GM21723 (cell line): Measurements from ENCODE around the gene BEGAIN.

ENCODE experiments used
- ATAC-seq: cut with Tn5 transposase; IDR thresholded peaks from one replicate; pipeline ENCODE4 v1.9.1; 2021; ENCODE audit warnings: mild to moderate bottlenecking, moderate library complexity; ENCODE audit not compliant: unreplicated experiment

The BEGAIN gene

DNA sequence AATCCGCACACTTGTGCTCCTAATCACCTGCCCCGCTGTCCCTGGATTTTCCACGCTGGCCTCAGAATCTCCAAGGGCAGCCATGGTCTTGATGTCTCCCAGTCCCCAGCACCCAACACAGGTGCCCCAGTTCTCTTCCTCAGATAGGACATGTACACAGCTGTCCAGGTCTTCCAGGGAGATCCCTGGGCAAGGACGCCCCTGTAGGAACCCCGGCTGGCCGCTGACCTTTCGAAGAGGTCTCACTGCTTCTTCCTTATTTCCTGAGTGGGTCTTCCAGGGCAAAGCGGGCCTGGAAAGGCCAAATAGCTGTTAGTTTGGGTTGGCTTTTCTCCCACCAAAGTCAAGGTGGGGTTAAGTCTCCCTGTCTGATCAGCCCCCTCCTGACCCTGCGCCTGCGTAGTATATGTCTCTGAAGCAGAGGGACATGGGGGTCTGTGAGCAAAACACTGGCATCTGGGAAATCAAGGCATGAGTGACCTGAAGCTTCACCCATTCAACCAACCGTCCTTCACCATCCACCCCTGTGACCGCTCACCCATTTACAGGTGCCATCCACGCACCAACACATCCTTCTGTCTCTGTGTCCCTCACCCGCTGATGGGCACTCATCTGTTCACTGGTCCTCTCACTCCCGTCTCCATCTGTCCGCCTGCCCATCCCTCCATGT is 4.6 kb downstream of the BEGAIN start:
- no peak for ATAC-seq

DNA sequence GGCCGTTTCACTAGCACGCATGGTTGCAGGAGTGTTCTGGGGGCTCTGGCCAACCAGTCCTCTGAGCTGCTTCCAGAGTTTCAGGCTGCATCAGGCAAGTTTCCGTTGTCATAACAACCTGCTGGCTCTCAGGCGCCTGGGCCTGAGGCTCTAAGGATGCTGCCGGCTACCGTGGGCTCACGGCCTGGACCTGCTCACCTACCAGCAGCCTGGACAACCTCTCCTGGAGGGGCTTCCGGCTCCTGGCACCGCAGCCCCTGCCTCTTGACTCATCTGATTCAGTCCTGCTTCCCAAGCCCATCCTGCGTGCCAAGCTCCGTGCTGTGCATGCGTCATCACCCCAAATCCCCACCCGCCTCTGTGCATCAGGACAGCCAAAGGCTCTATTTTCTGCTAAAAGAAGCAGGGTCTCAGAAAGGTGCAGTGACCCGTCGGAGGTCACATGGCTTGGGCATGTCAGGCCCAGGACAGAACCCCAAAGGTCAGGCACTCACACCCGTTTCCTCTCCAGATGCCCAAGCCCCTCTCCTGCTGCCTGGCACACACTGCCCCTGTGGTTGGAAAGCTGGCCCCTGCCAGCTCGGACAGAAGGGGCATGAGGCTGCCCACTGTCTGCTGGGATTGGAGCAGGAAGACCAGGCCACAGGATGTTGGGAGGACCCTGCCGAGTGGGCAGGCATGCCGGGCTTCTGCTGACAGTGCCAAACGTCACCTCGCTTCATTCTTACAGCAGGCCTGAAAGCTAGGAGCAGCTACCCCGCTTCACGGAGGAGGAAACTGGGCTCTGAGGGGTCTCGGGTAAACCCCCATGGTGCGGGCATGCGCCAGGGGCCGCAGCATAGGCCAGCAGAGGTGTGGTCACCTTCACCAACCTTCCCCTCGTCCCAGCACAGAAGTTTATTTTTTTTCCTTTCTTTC is 5.7 kb downstream of the BEGAIN start:
- no peak for ATAC-seq

DNA sequence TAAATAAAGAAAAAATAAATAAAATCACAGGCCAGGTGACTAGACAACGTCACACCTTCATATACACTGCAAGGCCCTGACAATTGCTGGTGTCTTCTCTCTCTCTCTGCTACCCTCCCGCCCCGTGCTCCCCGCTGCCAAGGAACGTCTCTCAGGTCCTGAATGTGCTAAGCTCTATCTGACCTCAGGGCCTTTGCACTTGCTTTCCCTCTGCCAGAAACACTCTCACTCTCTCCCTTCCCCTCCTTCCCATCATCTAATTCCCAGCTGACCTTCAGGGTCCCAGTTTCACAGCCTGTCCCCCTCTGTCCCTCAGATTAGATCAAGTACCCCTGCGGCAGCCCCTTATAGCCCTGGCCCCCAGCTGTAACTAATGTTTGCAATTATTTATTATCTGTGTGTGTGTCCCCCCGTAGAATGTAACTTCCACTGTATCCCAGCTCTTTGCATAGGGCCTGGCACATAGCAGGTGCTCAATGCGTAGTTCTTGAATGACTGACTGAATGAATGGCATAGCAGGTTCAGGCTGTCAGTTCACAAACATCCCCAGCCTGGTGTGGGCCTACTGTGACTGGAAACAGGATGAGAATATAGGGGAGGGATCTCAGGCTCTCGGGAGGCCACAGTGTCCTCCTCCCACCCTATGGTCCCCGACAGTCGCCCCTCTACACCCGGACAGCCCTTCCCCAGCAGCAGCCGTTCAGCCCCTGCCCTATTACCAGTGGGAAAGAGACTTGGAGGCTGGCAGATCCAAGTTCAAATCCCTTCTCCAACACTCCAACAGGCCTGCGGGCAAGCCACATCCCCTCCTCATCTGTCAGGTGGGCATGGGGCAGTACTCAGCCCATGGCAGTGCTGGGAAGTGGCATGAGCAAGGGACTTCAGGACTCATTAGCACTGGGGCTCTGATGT is 6.6 kb downstream of the BEGAIN start:
- no peak for ATAC-seq

DNA sequence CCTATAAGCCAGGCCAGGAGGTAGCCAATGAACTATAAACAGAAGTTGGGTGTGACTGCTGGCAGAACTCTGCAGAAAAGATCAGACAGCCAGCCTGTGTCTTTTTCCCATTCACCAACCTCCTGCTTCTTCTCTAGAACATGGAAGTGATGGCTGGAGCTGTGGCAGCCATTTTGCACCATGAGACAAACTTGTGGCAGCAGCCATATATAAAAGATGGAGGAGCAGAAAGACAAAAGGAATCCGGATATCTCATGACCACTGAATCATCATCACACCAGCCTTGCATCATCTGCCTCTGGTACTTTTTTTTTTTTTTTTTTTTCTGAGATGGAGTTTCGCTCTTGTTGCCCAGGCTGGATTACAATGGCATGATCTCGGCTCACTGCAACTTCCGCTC is 8.7 kb downstream of the BEGAIN start:
- no peak for ATAC-seq

DNA sequence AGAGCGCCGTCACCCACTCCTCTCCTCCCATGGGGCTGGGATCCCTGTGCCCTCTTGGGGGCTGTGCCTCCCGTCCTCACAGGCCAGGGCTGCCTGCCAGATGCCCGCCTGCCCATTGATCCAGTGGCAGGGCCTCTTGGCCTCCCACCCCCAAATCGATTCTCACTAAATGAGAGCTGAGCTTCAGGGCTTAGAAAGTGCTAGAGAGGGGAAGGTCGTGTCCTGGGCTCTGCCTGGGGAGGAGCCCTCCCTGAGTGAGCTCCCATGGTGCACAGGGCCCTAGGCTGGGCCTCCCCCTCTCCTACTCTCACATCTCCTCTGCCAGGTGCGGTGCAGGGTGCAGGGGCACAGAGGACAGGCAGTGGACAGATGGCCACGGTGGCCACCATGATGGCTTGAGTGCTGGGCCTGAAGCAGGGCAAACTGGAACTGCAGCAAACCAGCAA is 9.2 kb downstream of the BEGAIN start:
- ATAC-seq, result no peak

DNA sequence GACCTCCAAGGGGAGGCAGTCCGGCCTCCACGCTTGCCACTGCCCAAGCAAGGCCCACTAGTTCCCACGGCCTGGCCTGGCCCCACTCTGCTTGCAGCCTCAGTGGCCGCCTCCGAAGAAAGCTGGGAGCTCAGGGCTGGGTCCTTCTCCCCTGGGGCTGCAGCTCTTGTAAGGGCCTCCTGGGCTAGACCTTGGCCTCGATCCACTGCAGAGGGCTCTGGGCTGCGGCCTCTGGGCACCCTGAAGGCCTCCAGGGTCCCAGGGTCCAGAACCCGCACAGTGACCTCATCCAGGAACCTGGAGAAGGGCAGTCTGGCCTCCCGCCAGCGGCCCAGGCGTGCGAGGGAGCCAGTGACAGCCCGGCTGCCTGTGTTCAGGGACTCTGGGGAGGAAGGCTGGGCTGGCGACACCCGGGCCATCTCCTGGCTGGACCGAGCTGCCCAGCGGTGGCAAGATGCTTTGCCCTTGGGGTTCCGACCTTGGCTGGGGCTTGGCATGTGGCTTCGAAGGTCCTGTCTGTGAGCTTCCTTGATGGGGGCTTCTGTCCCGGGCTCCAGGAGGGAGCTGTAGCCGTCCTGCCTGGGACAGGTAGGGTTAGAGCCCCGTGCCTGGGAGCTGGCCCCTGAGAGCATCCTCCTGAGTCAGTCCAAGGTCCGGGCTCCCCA is 9.8 kb downstream of the BEGAIN start:
- no peak for ATAC-seq

DNA sequence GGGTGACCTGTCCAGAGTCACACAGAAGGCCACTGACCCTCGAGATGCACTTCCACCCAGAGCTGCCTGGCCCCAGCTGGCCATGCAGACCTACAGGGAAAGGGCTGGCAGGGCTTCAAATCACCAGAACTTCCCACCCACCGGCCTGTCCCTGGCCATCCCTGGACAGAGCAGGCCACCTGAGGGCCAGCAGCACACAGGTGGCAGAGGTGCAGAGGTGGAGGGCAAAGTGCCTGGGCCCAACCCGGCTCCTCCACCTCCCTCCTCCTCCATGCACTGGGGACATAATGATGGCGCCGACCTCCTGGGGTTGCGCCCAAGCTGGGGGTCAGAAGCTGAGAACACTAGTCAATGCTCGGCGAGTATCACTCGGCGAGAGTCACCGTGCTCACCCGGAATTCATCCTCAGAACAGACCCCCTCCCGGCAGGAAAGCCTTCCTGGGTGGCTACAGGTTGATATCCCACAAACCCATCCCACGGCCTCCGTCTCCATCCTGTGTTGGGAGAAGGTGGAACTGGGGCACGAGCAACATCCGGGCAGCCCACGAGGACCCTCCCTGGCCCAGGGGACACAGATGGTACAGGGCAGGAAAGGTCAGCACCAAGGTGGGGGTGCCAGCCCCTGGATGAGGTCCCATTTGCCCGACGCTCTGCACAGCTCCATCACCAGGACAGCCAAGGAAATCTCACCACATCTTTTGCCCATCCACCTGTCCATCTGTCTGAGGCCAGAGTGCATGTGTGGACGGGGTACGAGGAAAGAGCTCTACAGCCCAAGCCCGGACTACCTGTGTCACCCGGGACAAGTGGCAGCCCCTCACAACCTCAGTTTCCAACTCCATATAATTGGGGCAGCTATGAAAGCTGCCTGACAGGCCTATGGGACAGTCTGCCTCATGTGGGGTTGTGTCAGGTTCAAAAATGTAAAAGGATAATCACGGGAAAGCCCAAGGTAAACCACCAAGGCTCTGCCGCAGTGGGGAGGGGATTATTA is 10.8 kb downstream of the BEGAIN start:
- no peak for ATAC-seq

DNA sequence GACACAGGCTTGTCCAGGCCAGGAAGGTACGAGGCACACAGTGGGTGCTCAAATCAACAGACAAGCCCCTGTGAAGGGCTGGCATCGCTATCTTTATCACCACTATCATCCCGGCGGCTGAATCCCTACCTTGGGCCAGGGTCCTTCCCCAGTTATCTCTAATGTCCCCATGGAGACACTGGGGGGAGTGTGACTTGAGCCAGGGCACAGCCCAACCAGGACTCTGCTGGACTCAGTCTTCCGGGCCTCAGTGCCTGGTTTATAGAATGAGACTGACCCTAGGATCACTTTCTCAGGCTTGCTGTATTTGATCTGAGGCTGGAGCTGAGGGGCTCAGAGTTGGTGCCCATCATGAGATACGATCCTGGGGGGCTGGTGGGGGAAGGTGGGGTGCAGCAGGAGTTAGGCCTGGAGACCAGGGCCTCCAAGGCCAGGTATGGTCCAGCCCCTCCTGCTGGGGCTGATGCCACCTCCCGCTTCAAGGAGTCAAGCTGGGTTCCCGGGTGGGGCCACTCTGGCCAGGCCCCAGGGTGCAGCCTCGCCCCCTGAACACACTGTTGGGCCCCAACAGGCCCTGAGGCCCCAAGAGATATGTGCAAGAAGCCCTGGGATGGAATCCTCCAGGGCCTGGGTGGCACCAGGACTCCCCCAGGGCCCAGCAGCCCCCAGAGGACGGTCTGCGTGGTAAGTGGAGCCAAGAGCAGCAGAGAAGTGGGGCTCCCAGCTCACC is 11.8 kb downstream of the BEGAIN start:
- ATAC-seq, result no peak

DNA sequence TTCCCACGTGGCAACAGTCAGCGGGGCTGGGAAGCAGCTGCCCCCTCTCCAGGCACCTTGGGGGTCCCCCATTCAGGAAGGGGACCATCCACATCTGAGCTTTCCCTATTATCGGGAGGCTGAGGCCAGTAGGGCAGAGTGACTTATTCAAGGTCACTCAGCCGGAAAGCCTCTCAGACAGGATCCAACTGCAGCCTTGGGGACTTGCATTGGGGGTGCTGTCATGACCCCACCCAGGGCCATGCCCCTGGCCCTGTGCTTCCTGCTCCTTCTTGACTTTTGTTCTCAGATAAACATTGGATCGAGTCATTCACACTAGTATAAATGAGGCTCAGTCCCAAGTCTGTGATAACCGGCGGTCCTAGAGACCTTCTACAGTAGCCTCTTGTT is 12.6 kb downstream of the BEGAIN start:
- ATAC-seq, result no peak

DNA sequence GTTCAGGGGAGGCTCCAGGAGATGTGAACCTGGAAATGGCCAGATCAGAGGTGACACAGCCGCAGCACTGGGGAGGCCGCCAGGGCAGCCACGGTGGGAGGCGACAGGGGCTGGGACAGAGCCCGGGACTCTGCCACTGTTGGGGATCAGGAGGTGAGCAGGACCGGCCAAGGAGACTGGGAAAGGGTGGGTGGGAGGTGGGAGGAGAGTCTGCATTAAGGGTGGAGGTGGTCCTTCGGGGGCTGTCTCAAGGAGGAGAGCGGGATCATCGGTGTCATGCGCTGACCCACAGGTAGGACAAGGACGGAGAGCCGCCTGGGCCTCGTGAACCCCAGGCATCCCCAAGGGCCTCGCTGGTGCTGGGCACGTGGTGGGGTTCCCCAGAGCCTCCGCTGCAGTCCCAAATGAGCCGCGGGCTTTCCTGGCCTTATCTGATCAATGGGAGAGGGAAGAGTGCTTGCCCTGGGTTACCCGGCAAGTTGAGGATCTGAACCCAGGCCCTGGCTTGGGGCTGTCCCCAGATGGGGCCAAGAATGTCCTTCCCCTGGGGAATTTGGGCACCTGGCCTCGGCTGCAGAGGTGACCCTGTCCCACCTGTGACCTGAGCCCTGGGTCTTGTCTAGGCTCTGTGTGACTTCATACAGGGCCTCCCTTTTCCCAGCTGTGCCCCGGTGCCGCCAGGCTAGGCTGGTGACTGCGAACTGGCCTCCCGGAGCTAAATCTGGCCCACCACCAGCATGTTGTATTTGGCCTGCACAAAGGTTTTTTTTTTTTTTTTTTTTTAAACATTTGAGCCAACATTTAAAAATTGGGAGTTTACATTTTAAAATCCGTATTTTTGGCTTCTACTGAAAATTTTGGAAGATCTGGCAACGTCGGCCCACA is 13.2 kb downstream of the BEGAIN start:
- no peak for ATAC-seq

DNA sequence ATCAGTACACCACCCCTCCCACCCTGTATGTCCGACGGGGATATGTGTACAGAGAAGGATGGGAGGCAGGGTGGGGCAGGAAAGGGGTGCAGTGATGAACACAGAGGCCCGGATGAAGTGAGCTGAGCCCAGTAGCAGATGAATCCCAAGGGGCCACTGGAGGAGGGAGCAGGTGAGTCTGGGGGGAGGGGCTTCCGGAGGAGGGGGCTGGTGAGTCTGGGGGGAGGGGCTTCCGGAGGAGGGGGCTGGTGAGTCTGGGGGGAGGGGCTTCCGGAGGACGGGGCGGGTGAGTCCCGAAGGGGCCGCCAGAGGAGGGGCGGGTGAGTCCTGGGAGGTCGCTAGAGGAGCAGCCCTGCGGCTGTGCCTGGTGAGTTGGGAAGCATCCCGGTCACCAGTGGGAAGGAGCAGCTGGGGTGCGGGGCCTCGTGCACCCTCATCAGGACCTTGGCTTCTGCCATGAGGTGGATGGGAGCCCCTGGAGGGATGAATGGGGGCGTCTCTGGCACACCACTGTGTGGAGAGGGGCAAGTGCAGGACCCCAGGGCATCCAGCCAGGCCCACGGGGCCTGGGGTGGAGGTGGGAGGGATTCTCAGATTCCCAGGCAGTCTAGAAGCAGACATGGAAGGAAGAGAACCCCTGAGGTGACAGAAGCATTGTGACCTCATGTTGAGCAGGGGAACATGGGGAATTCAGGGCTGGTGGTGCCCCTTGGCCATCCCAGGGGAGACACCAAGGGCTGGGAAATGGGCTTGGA is 14.0 kb downstream of the BEGAIN start:
- no peak for ATAC-seq

DNA sequence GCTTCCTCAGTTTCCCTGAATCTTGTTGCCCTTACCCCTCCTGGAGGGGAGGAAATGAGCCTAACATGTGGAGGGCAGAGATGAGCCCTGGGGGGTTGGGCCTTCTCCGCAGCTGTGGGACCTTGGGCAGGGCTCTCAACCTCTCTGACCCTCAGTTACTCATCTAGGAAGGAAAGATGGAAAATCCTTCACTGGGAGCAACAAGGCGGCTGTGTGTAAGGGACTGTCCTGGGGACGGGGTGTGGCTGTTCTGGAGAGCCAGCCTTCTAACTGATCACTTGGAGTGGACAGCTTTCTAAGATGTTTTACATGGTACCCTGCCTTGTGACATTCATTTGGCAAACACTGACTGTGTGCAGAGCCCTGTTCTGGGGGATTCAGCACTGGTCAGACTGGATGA is 14.7 kb downstream of the BEGAIN start:
- ATAC-seq, result no peak

DNA sequence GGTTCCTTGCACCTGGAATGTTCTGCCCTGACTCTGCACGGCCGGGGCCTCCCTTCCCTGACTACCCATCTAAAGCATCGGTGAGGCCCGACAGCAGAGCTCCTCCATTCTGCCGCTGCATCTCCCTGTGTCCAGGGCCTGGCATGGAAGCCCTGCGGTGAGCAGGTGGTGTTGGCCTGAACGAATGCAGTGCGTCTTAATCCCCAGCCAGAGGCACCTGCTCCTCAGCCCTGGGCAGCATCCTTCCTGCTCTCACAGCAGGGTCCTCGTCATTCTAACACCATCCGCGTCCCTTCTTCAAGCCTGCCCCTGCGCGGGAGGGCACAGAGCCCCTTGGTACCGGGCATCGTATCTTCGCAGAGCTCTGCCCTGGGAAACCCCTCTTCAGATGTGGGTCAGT is 15.4 kb downstream of the BEGAIN start:
- ATAC-seq, result no peak

DNA sequence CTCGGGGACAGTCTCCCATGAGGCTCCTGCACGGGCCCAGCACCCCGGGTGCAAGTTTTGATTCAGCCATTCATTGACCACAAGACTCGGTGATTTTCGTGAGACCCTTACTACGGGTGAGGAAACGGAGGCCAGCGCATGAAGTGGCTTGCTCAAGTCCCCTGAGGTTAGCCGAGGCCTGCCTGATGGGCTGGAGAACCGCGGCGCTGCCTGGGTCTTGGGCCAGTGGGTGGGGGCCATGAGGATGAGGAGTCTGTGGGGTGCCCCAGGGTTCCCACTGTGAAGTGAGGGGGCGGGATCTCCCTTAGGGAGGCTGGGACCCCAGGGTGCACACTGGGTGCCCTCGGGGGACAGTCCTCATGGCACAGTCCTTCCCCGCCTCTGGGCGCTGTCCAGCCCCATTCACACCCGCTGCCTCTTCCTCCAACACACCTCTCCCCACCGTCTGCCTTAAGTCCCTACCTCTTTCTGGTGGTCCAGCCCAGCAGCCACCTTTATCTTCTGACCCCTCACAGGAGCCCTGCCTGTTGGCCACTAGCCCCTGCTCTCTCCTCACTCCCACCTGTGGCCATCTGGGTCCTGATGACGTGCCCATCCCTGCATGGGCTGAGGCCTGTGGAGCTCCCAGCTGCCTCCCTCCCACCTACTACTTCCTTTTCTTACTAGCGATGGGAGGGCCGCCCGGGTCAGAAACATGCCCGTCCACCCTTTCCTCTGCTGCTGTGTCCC is 16.3 kb downstream of the BEGAIN start:
- no peak for ATAC-seq

DNA sequence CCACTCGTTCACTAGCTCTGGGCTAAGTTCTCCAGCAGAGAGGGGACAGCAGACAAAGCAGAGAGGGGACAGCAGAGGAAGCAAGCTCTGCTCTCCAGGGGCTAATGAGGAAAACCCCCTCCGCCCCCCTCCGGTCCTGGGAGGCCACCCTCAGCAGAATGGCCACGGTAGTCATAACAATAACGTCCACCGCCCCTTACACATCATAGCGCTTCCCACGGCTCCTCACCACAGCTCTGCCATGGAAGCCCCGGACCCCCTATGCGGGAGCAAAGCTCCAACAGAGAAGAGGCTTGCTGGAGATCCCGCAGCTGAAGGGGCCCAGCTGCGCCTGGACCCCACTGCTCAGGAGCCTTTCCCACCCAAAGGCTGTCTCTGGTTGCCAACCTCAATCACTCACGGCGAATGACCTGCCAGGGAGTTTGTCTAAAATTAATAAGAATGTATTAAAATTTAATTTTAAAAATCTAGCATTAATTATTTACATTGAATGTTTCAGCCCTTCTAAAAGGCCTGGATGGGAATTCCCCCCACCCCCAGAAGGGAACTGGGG is 17.4 kb downstream of the BEGAIN start:
- no peak for ATAC-seq
